Activated naive CD4-positive, alpha-beta T cell treated with Interleukin-2 at 50 U/mL for 16 hours (primary cell): ENCODE results near the gene MAZ.
A peak's percentile ranks its signal among the peaks of the same experiment; 100 is the strongest.
"Not testable (repeated sequence)": the region's sequence is repeated elsewhere in the genome, so short reads cannot be mapped to it uniquely, and the experiment has no call there.

ENCODE experiments used
- DNase-seq: peaks from one replicate; pipeline ENCODE4 v3.0.0-alpha.2; 2020

MAZ gene

GRCh38 chr16:29784901-29785500, 21.3 kb upstream of the MAZ start:
- peak; percentile 80 for DNase-seq

GRCh38 chr16:29787155-29787554, 19.2 kb upstream of the MAZ start:
- DNase-seq, result not testable (repeated sequence)

- DNase-seq, result no peak
Measured at GRCh38 chr16:29789775-29790182, 16.6 kb upstream of the MAZ start.

GRCh38 chr16:29790183-29790948, 16.0 kb upstream of the MAZ start, which contains the start of gene KIF22:
KIF22 (plus strand) TSS chr16:29790751; CDS start chr16:29790760, 9 bp downstream.
- peak; percentile 100 for DNase-seq

GRCh38 chr16:29790949-29791844, 15.1 kb upstream of the MAZ start:
- no peak for DNase-seq

- DNase-seq, result no peak
Measured at GRCh38 chr16:29791845-29792807, 14.2 kb upstream of the MAZ start.

GRCh38 chr16:29793153-29793552, 13.2 kb upstream of the MAZ start:
- DNase-seq, result not testable (repeated sequence)

- no peak for DNase-seq
Measured at GRCh38 chr16:29794231-29794710, 12.1 kb upstream of the MAZ start.

GRCh38 chr16:29802416-29802935, 3.9 kb upstream of the MAZ start:
- DNase-seq, result no peak

GRCh38 chr16:29804020-29804419, 2.3 kb upstream of the MAZ start:
- DNase-seq, result no peak

- no peak for DNase-seq
Measured at GRCh38 chr16:29804455-29805231, 1.7 kb upstream of the MAZ start.

- DNase-seq, result peak; percentile 98
Measured at GRCh38 chr16:29805232-29806098, 864 bp upstream of the MAZ start.

- peak; percentile 63 for DNase-seq
Measured at GRCh38 chr16:29806641-29807425, 504 bp downstream of the MAZ start.

- DNase-seq, result peak; percentile 85
Measured at GRCh38 chr16:29807426-29808218, 1.3 kb downstream of the MAZ start.

- peak; percentile 44 for DNase-seq
Measured at GRCh38 chr16:29808219-29808900, 2.0 kb downstream of the MAZ start.

- no peak for DNase-seq
Measured at GRCh38 chr16:29809031-29809747, 2.9 kb downstream of the MAZ start.
